Activated CD4-positive, alpha-beta T cell treated with anti-CD3 and anti-CD28 coated beads, Interleukin-2, amount 10 ng/mL, durations not matched to agents 24 days and 14 days (primary cell): Measurements from ENCODE around the gene KCTD5. TPM values are rescaled to one million over a fixed set of nuclear protein-coding genes. Genes with fewer than 3 reads are reported as not detected.
"Not testable (repeated sequence)": the region's sequence is repeated elsewhere in the genome, so short reads cannot be mapped to it uniquely, and the experiment has no call there.

Source experiments
- DNase-seq: peaks from one replicate; pipeline ENCODE4 v3.0.0; 2022
- H3K27ac Mint-ChIP-seq: one replicate; pipeline ENCODE4 v1.8.0; 2022; ENCODE audit warnings: mild to moderate bottlenecking, mixed read lengths
- H3K27me3 Mint-ChIP-seq: one replicate; pipeline ENCODE4 v1.8.0; 2022; ENCODE audit warnings: mixed read lengths
- H3K36me3 Mint-ChIP-seq: one replicate; pipeline ENCODE4 v1.8.0; 2022; ENCODE audit warnings: low read depth, mild to moderate bottlenecking, mixed read lengths
- H3K4me1 Mint-ChIP-seq: one replicate; pipeline ENCODE4 v1.8.0; 2021; ENCODE audit warnings: mixed read lengths
- H3K4me3 Mint-ChIP-seq: one replicate; pipeline ENCODE4 v1.8.0; 2022; ENCODE audit warnings: mild to moderate bottlenecking, moderate library complexity, mixed read lengths
- H3K9me3 Mint-ChIP-seq: one replicate; pipeline ENCODE4 v1.8.0; 2021; ENCODE audit warnings: mixed read lengths
- intact Hi-C: fragments of 100-400 bp; cut with micrococcal nuclease; formaldehyde crosslinking; loops from one replicate; pipeline ENCODE4 v1.15.1; 2023
- total RNA-seq: library from RNA; stranded (reverse); gene quantifications from 2 replicates; pipeline ENCODE4 v1.2.3, GENCODE V29; 2022

KCTD5 gene
- total RNA-seq, 1 donor from 2014 or later, result 54.4 TPM

- DNase-seq, result peak; percentile 77
- Mint-ChIP-seq H3K9me3 (no peaks in the 10 kb centered on the region), H3K27ac (peak overlapping the region; percentile 96), H3K27me3 (no peaks in the 10 kb centered on the region), H3K4me3 (peak overlapping the region; percentile 67), H3K4me1 (peaks cover 24% of the 10 kb centered on the region), H3K36me3 (peaks cover 33% of the 10 kb centered on the region)
- intact Hi-C loops, result no loop called here
These were observed 18.5 kb upstream of the KCTD5 start for GRCh38 chr16:2663553-2664546.

GRCh38 chr16:2664574-2664982 lies 17.7 kb upstream of the KCTD5 start:
- peak overlapping the region; percentile 67 for H3K4me3 Mint-ChIP-seq
- H3K27ac Mint-ChIP-seq, result peak overlapping the region; percentile 96
- no peak for DNase-seq
- H3K4me1 Mint-ChIP-seq, result peaks cover 28% of the 10 kb centered on the region
- peaks cover 37% of the 10 kb centered on the region for H3K36me3 Mint-ChIP-seq
- intact Hi-C loops, result no loop called here
- no peaks in the 10 kb centered on the region for H3K9me3 Mint-ChIP-seq
- H3K27me3 Mint-ChIP-seq, result no peaks in the 10 kb centered on the region

GRCh38 chr16:2666671-2667070 lies 15.7 kb upstream of the KCTD5 start:
- H3K27me3 Mint-ChIP-seq, H3K4me3 Mint-ChIP-seq, DNase-seq, intact Hi-C loops, H3K9me3 Mint-ChIP-seq: not testable (repeated sequence)
- H3K36me3 Mint-ChIP-seq, result peaks cover 41% of the 10 kb centered on the region
- peaks cover 33% of the 10 kb centered on the region for H3K4me1 Mint-ChIP-seq
- H3K27ac Mint-ChIP-seq, result peak overlapping the region; percentile 20

- H3K27ac Mint-ChIP-seq, intact Hi-C loops, H3K27me3 Mint-ChIP-seq, H3K9me3 Mint-ChIP-seq, DNase-seq: not testable (repeated sequence)
- H3K4me1 Mint-ChIP-seq, result peaks cover 24% of the 10 kb centered on the region
- peaks cover 28% of the 10 kb centered on the region for H3K36me3 Mint-ChIP-seq
- H3K4me3 Mint-ChIP-seq, result peak overlapping the region; percentile 71
These were observed 12.7 kb upstream of the KCTD5 start for GRCh38 chr16:2669587-2669986.

- DNase-seq, result peak; percentile 89
- Mint-ChIP-seq H3K36me3 (peaks cover 25% of the 10 kb centered on the region), H3K4me1 (peaks cover 24% of the 10 kb centered on the region), H3K4me3 (peak overlapping the region; percentile 71)
- not testable (repeated sequence) for H3K9me3 Mint-ChIP-seq, H3K27me3 Mint-ChIP-seq, H3K27ac Mint-ChIP-seq
- intact Hi-C loops, result loop anchor here (5.0 kb wide), 2 partner anchors 138 to 197 kb away; partner anchors contain the start of gene CEMP1
These were observed 12.3 kb upstream of the KCTD5 start for GRCh38 chr16:2670017-2670416.

GRCh38 chr16:2671193-2671592 lies 11.1 kb upstream of the KCTD5 start:
- DNase-seq, result peak; percentile 74
- H3K36me3 Mint-ChIP-seq, result peaks cover 21% of the 10 kb centered on the region
- not testable (repeated sequence) for H3K4me3 Mint-ChIP-seq, H3K9me3 Mint-ChIP-seq, H3K27ac Mint-ChIP-seq, H3K27me3 Mint-ChIP-seq
- intact Hi-C loops, result loop anchor here (5.0 kb wide), 2 partner anchors 139 to 196 kb away; partner anchors contain the start of gene CEMP1
- peaks cover 24% of the 10 kb centered on the region for H3K4me1 Mint-ChIP-seq

GRCh38 chr16:2671741-2672140 lies 10.6 kb upstream of the KCTD5 start:
- Mint-ChIP-seq H3K4me1 (peaks cover 24% of the 10 kb centered on the region), H3K36me3 (peaks cover 21% of the 10 kb centered on the region), H3K27me3 (no peaks in the 10 kb centered on the region), H3K27ac (no peak overlapping the region), H3K4me3 (peak overlapping the region; percentile 86), H3K9me3 (no peaks in the 10 kb centered on the region)
- intact Hi-C loops, result loop anchor here (5.0 kb wide), 2 partner anchors 139 to 196 kb away; partner anchors contain the start of gene CEMP1
- DNase-seq, result no peak

- intact Hi-C loops, result loop anchor here (1.0 to 5.0 kb wide), 3 partner anchors 9 to 194 kb away; partner anchors contain the start of genes CEMP1 and KCTD5
- H3K4me1 Mint-ChIP-seq, result peaks cover 24% of the 10 kb centered on the region
- peak overlapping the region; percentile 80 for H3K27ac Mint-ChIP-seq
- no peaks in the 10 kb centered on the region for H3K9me3 Mint-ChIP-seq
- peak; percentile 99 for DNase-seq
- H3K36me3 Mint-ChIP-seq, result peaks cover 13% of the 10 kb centered on the region
- H3K27me3 Mint-ChIP-seq, result no peaks in the 10 kb centered on the region
- H3K4me3 Mint-ChIP-seq, result peak overlapping the region; percentile 85
These were observed 9.0 kb upstream of the KCTD5 start for GRCh38 chr16:2673066-2673999.

- Mint-ChIP-seq H3K36me3 (peaks cover under 1% of the 10 kb centered on the region), H3K27me3 (no peaks in the 10 kb centered on the region), H3K4me1 (peaks cover 17% of the 10 kb centered on the region), H3K27ac (no peak overlapping the region), H3K9me3 (no peaks in the 10 kb centered on the region), H3K4me3 (no peak overlapping the region)
- intact Hi-C loops, result no loop called here
- no peak for DNase-seq
These were observed 7.3 kb upstream of the KCTD5 start for GRCh38 chr16:2675021-2675420.

- Mint-ChIP-seq H3K9me3 (no peaks in the 10 kb centered on the region), H3K4me3 (no peak overlapping the region), H3K4me1 (peaks cover 10% of the 10 kb centered on the region), H3K27me3 (no peaks in the 10 kb centered on the region), H3K36me3 (no peaks in the 10 kb centered on the region), H3K27ac (no peak overlapping the region)
- intact Hi-C loops, result no loop called here
- DNase-seq, result no peak
These were observed 6.6 kb upstream of the KCTD5 start for GRCh38 chr16:2675714-2676113.

- intact Hi-C loops, H3K4me3 Mint-ChIP-seq, H3K36me3 Mint-ChIP-seq, H3K27ac Mint-ChIP-seq, DNase-seq, H3K9me3 Mint-ChIP-seq, H3K4me1 Mint-ChIP-seq, H3K27me3 Mint-ChIP-seq: not testable (repeated sequence)
These were observed 5.4 kb upstream of the KCTD5 start for GRCh38 chr16:2676937-2677336.

GRCh38 chr16:2678206-2678965 lies 3.9 kb upstream of the KCTD5 start:
- H3K27ac Mint-ChIP-seq, H3K4me3 Mint-ChIP-seq, H3K27me3 Mint-ChIP-seq, H3K36me3 Mint-ChIP-seq, DNase-seq, intact Hi-C loops, H3K9me3 Mint-ChIP-seq: not testable (repeated sequence)
- peaks cover 12% of the 10 kb centered on the region for H3K4me1 Mint-ChIP-seq

- H3K27ac Mint-ChIP-seq, H3K9me3 Mint-ChIP-seq, H3K36me3 Mint-ChIP-seq, intact Hi-C loops, DNase-seq, H3K4me3 Mint-ChIP-seq, H3K27me3 Mint-ChIP-seq: not testable (repeated sequence)
- peaks cover 12% of the 10 kb centered on the region for H3K4me1 Mint-ChIP-seq
These were observed 2.4 kb upstream of the KCTD5 start for GRCh38 chr16:2679902-2680301.
